22Rv1 (cell line): ENCODE measurements around the gene PACS1.

Experiments
- CTCF ChIP-seq: fragments of 450-650 bp; IDR thresholded peaks from 2 replicates; pipeline ENCODE4 v1.5.1; 2017; ENCODE audit warnings: mild to moderate bottlenecking
- ZFX ChIP-seq: fragments of 450-650 bp; IDR thresholded peaks from 2 replicates; pipeline ENCODE4 v1.6.1; 2017; ENCODE audit warnings: antibody characterized with exemption, borderline replicate concordance

GRCh38 chr11:66111158-66111557 is 41.1 kb downstream of the PACS1 start:
- TF ChIP-seq CTCF (no peak), ZFX (no peak)
